Epithelial cell of alveolus of lung (primary cell): ENCODE data around the gene ERCC1. TPM values are rescaled to one million over a fixed set of nuclear protein-coding genes. Genes with fewer than 3 reads are reported as not detected.

ENCODE experiments used
- total RNA-seq: library from RNA; depleted of rRNA; stranded (reverse); fragments of >200 nt; gene quantifications from 2 replicates; pipeline ENCODE4 v1.2.1, GENCODE V29; 2015

The ERCC1 gene
- 114 and 183 TPM in 2 replicates for total RNA-seq

DNA sequence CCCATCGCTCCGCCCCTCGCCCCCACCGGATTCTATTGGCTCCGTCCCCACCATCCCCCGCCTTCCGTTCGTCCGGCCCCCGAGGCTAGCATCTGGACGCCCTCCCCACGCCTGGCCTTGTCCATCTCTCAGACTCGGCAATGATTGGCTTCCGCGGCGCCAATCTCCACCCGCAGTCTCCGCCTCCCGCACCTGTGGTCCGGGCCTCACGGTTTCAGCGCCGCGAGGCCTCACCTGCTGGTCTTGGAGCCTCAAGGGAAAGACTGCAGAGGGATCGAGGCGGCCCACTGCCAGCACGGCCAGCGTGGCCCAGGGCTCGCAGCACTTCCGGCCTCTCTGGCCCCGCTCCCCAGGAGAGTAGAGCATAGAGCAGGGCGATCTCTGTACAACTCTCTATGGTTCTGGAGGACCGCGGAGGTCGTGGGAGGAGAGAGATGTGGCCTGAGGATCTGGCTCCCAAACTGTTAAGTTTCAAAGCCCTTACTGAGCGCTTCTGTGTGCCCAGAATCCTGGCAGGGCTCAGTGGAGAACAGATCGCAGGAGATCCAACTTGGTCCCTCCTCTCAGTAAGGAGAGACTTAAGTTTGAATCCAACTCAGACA, at the start of gene ERCC1:
Gene ERCC1 (minus strand): TSS at position 329 of the 602 bp plus-strand sequence. CDS start 543 bp downstream, outside the sequence.

DNA sequence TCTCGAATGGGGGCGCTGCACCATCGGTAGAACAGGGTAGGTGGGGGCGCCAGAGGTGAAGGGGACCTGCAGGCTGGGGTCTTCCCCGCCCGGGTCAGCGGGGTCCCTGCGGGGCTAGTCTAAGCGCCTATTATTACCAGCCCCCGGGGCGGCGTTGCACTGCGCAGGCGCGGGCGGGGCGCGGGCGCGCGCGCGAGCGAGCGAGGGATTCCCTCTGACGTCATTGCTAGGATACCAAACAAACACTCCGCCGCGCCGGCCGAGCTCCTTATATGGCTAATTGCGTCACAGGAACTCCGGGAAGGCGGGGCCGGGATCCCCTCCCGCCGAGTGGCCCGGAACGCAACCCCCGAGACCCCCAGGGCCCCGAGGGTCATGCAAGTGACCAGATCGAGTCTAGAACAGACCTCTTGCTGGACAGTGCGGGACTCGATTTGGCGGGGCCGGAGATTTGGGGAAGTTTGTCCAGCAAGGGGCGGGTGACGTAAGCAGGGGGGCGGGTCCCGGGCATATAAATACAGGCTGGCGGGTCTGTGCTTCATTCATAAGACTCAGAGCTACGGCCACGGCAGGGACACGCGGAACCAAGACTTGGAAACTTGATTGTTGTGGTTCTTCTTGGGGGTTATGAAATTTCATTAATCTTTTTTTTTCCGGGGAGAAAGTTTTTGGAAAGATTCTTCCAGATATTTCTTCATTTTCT, 43.9 kb upstream of the ERCC1 start, which contains the start of gene FOSB:
Gene FOSB (plus strand): TSS at position 541 of the 703 bp plus-strand sequence. CDS start 591 bp downstream, outside the sequence.

DNA sequence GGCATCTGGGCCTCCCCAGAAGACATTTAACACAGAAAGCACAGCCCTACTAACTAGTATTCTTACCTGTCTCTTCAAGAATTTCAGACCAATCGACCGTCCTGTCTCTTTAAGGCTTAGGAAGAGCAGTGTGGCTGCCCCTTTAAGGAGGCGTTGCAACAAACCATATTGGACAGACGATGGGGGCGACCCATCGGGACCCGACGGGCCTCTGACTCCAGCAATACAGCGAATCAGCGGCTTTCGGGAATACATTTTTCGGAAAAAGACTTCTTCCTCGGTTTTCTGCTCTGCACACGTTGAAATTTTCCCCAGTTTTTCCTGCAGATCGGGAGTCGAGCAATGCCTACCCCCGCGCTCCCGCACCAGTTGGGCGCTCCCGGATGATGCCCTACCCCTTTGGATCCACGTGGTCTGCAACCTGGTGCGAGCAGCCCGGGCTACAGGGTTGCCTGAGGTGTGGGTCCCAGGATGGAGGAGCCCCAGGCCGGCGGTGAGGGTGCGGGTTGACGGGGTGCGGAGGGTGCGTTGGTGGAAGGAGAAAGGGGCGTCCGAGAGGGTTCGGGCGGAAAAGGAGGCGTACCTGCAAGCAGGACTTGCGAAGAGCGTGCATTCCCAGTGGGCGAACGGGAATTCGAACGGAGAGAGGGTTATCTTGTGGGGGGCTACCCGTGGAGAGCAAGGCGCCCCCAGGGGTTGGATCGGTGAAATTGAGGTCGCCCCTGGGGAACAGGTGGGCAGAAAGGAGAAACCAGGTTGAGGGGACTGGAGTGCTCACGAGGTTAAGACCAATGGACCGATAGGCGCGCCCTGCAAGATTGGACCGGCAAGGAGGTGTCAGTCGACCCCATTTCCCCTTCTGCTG, 17.3 kb downstream of the ERCC1 start, which contains the start of gene POLR1G:
Gene POLR1G (plus strand): TSS at position 419 of the 865 bp plus-strand sequence. CDS start 53 bp downstream, at position 472.

DNA sequence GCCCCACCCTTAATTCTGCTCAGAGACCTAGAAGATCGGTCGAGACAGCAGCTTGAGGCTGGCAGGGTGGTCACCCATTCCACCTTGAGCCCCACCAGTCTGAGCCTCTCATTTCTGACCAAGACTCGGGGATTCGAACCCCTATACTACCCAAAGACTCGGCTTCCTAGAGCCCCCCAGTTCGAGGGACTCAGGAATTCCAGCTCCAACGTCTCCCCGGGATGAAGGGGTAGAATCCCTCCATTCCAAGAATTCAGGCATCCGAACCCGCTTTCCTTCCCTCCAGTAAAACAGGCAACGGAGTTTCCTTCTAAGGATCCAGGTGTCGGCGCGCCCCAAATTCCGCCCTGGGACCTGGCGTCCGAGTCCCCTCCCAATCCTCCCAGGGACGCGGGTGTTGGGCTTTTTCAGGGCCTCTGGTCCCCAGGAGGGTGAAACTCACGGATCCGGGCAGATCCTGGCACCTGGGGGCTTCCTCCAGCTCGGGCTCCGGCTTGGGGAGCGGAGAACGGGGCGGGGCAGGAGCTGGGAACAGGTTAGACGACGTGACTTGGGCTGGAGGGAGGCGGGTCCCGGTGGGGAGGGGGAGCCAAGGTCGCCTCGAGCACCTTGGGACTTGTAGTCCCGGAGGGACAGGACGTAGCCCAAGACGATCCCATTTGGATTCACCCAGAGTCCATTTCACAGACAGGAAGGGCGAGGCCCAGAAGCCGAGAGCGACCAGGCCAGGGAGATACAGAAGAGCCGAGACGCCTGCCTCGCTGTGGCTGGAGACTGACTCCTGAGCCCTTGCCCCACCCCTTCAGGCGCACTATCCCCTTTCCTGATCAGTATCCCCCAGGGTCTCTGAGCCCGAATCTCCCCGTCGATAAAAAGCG, 18.9 kb downstream of the ERCC1 start, which contains the start of gene PPP1R13L:
Gene PPP1R13L (minus strand): TSS at position 513 of the 878 bp plus-strand sequence. CDS start 6,751 bp downstream, outside the sequence.

DNA sequence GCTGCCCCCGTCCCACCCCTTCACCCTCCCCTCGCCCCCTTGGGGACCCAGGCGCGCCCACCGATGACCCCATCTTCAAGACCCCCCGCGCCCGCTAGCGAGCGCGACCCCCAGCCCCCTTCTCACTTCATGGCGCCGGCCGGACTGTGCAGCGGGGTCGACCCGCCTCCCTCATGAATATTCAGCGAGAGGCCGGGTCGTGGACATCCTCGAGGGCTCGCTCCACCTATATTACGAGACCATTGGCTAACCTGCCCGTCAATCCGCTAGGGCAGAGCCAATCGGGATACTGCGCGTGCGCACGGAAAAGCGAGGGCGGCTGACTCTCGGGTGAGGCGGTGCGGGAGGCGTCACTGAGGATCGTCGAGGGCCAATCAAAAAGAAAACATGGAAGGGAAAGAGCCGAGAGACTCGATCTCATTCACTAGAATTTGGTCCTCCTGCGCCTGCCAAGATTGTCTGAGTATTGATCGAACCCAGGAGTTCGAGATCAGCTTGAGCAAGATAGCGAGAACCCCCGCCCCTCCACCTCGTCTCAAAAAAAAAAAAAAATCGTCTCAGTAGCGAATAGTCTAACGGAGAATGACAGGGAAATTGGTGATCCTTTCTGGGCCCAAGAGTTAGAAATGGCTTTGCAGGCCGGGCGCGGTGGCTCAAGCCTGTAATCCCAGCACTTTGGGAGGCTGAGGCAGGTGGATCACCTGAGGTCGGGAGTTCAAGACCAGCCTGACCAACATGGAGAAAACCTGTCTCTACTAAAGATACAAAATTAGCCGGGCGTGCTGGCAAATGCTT, 53.1 kb downstream of the ERCC1 start, which contains the start of gene ERCC2:
Gene ERCC2 (minus strand): TSS at position 164 of the 795 bp plus-strand sequence. CDS start 33 bp downstream, at position 131.

Other genes with a start within 250 kb of the ERCC1 start
- gene TRAPPC6A, start 245.7 kb downstream of the ERCC1 start, total RNA-seq: 14.1 and 33.1 TPM in 2 replicates
- 5.0 and 8.6 TPM in 2 replicates for gene BLOC1S3, start 245.1 kb downstream of the ERCC1 start, total RNA-seq
- 0.24 TPM in 1 of 2 replicates, not detected in the other for gene EXOC3L2, start 178.5 kb downstream of the ERCC1 start, total RNA-seq
- gene MARK4, start 172.6 kb downstream of the ERCC1 start, total RNA-seq: 17.1 and 34.5 TPM in 2 replicates
- gene CKM, start 101.0 kb downstream of the ERCC1 start, total RNA-seq: 6.0 TPM in 1 of 2 replicates, not detected in the other
- 0.65 TPM in 1 of 2 replicates, not detected in the other for gene KLC3, start 83.2 kb downstream of the ERCC1 start, total RNA-seq
- 14.2 and 39.7 TPM in 2 replicates for gene ERCC2, start 53.3 kb downstream of the ERCC1 start, total RNA-seq
- gene PPP1R13L, start 18.8 kb downstream of the ERCC1 start, total RNA-seq: 3.6 and 18.6 TPM in 2 replicates
- 3.4 and 9.3 TPM in 2 replicates for gene POLR1G, start 17.3 kb downstream of the ERCC1 start, total RNA-seq
- 7.4 and 16.4 TPM in 2 replicates for gene FOSB, start 44.1 kb upstream of the ERCC1 start, total RNA-seq
- gene RTN2, start 73.1 kb upstream of the ERCC1 start, total RNA-seq: 13.7 and 20.2 TPM in 2 replicates
- 1.2 and 5.6 TPM in 2 replicates for gene PPM1N, start 74.5 kb upstream of the ERCC1 start, total RNA-seq
- gene VASP, start 83.6 kb upstream of the ERCC1 start, total RNA-seq: 52.7 and 162 TPM in 2 replicates
- 5.8 and 8.5 TPM in 2 replicates for gene OPA3, start 160.9 kb upstream of the ERCC1 start, total RNA-seq
- 0.26 and 0.48 TPM in 2 replicates for gene GPR4, start 178.3 kb upstream of the ERCC1 start, total RNA-seq
- 12.9 and 24.5 TPM in 2 replicates for gene EML2, start 215.5 kb upstream of the ERCC1 start, total RNA-seq
- 1.7 TPM in 1 of 2 replicates, not detected in the other for gene GIPR, start 244.3 kb upstream of the ERCC1 start, total RNA-seq